OCI-LY3 (cell line): ENCODE results near the gene DRG2.

Experiments
- EZH2phosphoT487 ChIP-seq: fragments of 200-600 bp; shearing (Covaris generic); IDR thresholded peaks from 2 replicates; pipeline ENCODE4 v1.6.1; 2018; ENCODE audit warnings: antibody characterized with exemption, mixed run types, low read depth
- TF ChIP-seq, protein P1 (sequence below): fragments of 200-600, 300-600 bp; sonication (generic); IDR thresholded peaks from 2 replicates; pipeline ENCODE4 v1.5.1; 2014; ENCODE audit warnings: antibody characterized with exemption, low read length, low read depth

DNA sequence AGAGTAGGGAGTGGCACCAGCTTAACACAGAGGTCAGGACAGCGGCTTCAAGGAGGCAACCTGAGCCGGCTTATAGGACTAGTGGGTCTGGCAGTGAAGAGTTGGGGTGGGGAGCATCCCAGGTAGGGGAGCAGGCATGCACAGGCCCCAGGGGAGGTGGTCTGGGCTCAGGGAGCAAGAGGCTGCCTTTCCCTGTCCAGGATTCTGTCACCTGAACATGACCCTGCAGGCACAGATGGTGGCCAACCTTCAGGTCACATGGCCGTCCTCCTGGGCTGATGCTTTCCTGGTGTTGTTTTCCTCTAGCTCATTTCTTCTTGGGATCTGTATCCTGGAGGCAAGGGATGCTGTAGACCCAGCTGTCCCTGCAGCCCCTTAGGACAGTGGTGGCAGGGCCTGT, 17.3 kb downstream of the DRG2 start:
- TF ChIP-seq, protein P1, sequence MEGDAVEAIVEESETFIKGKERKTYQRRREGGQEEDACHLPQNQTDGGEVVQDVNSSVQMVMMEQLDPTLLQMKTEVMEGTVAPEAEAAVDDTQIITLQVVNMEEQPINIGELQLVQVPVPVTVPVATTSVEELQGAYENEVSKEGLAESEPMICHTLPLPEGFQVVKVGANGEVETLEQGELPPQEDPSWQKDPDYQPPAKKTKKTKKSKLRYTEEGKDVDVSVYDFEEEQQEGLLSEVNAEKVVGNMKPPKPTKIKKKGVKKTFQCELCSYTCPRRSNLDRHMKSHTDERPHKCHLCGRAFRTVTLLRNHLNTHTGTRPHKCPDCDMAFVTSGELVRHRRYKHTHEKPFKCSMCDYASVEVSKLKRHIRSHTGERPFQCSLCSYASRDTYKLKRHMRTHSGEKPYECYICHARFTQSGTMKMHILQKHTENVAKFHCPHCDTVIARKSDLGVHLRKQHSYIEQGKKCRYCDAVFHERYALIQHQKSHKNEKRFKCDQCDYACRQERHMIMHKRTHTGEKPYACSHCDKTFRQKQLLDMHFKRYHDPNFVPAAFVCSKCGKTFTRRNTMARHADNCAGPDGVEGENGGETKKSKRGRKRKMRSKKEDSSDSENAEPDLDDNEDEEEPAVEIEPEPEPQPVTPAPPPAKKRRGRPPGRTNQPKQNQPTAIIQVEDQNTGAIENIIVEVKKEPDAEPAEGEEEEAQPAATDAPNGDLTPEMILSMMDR: no peak
- no peak for TF ChIP-seq EZH2phosphoT487
